Stimulated activated CD8-positive, alpha-beta memory T cell treated with anti-CD3 and anti-CD28 coated beads, Interleukin-7, amount 100 ng/mL, for 4 hours (primary cell): Measurements from ENCODE around the gene WDR7.

Experiments used
- DNase-seq, 2 donors: peaks; one replicate each; pipeline ENCODE4 v3.0.0-alpha.2; 2020; ENCODE audit warnings: low read depth in 2 of 2

Gene WDR7

DNA sequence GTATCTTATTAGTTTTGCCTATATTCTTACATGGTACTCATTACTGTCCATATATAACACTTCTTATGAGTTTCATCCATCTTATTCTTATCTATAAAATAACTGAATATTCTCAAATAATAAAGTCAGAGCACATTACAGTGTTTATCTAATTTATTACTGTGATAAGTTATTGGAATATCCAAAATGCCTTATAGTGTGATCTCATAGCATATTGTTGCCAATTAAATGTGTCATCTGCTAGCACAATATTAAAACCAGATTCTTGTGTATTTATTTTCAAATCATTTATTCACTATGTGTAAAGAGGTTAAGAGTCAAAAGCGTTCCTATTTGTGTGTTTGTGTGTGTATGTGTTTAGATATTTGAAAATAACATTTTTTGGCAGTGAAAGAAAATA lies 151.9 kb downstream of the WDR7 start:
- DNase-seq, result no peak

DNA sequence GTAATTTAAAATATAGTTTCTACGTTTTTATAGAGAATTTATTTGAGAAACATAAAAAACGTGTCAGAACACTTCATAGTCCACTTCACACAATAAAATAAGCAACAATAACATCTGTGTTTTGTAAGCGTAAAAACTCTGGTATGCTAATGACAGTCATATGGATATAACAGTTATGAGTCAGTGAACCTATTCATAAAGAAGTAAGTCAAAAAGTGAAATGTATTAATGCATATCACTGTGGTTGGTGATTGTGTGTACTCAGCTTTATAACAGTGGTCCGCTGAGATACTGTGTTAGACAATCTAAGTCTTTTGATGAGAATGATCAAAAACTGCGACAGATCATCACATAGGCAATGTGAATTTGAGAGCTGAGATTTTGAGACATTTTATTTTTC lies 153.2 kb downstream of the WDR7 start:
- DNase-seq, result no peak

DNA sequence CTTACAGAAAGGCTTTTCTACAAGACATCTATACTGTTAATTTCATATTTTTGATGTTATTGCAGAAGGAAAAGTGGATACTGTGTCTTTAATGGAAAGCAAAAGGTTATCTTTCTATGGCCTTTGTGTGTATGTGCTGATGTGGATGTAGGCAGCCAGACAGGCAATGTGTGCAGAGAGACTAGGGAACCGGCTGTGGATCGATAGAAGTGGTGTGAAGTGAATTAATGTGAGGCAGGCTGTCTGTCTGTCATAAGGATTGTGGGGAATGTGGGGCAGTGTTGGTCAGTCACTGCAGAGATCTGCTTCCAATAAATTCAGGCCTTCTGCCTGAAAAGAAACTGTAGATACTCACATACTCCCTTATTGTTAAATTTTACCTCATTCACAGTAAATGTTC lies 156.7 kb downstream of the WDR7 start:
- DNase-seq, result no peak

DNA sequence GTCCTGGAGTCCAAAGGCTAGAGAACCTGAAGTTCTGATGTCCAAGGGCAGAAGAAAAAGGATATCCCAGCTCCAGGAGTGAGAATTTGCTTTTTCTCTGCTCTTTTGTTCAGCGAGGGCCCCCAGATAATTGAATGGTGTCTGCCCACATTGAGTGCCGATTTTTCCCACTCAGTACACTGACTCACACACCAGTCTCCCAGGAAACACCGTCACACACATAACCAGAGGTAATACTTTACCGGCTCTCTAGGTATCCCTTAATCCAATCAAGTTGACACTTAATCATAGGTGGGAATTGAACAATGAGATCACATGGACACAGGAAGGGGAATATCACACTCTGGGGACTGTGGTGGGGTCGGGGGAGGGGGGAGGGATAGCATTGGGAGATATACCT lies 161.5 kb downstream of the WDR7 start:
- no peak for DNase-seq

DNA sequence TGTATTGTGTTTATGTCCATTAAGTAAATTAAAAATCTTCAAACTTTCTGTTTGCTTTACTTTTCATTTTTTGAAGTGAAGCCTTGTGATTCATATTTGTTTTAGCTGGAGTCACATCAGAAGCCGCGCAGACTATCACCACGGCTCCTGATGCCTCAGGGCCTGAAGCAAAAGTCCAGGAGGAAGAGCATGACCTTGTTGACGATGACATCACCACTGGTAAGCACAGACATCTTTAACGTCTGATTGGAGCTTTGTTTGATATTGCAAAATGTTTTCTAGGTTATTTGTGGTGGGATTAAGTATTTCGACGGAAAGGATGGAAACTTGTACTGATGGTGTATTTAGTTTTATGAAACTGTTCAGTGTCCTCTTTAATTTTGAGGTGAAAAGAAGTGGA lies 164.8 kb downstream of the WDR7 start:
- DNase-seq, result no peak

DNA sequence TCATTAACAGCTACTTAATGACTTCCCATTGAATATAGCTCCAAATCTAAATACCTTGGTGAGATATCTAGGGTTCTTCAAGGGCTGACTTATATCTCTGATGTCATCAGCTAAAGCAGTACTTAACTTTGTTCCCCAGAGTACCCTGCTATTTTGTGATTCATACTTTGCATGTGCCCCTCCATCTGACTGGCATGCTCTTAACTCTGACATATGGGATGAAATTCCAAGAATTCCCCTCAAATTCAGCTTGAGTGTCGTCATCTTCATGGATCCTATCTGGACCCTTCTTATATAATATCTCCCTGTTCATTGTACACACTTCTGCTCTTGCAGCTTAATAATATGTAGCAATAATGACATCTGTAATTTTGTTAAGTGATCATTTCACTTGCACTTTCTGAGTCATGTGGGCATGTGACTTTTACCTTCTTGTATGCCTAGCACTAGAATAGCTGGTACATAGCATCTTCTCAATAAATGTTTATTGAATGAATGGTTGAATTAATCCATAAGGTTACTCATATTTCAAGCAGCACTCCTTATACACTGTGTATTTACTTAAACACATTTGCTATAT lies 172.9 kb downstream of the WDR7 start:
- no peak for DNase-seq

DNA sequence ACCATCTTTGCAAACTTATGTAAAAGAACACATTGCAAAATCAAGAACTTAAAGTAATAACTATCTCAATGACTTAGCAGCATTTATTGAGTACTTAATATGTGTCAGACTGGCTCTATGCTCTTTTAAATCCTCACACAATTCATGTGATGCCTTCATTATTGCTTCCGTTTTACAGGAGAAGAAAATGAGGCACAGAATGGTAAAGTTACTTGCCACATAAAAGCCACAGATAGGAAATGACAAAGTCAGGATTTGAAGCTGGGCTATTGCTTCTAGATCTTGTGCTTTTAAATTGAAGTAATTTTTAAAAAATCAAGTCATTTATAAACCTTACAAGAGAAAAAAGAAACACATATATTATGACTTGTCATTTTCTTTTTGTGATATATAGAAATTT lies 174.2 kb downstream of the WDR7 start:
- DNase-seq, result no peak

DNA sequence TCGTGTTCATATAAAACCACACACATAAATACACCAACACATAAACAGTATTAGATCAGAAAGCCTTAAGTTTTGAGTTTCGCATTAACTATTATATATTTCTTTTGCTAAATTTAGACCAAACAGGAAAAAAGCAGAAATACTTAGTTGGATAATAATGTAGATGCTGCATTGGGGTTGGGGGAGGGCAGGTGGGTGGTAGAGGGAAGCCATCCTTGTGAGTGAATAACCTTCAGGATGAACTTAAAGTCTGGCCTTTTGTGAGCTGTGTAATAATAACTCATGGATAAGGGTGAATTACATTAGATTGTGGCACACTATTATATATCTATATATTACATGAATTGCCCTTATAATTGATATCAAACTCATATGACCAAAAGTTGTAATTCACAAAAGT lies 174.7 kb downstream of the WDR7 start:
- no peak for DNase-seq

DNA sequence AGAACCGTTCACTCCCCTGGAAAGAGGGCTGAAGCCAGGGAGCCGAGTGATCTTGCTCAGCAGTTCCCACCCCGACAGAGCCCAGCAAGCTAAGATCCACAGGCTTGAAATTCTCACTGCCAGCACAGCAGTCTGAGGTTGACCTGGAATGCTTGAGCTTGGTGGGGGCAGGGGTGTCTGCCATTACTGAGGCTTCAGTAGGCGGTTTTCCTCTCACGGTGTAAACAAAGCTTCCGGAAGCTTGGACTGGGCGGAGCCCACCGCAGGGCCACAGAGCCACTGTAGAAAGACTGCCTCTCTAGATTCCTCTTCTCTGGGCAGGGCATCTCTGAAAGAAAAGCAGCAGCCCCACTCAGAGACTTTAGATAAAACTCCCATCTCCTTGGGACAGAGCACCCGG lies 180.8 kb downstream of the WDR7 start:
- DNase-seq, result no peak

DNA sequence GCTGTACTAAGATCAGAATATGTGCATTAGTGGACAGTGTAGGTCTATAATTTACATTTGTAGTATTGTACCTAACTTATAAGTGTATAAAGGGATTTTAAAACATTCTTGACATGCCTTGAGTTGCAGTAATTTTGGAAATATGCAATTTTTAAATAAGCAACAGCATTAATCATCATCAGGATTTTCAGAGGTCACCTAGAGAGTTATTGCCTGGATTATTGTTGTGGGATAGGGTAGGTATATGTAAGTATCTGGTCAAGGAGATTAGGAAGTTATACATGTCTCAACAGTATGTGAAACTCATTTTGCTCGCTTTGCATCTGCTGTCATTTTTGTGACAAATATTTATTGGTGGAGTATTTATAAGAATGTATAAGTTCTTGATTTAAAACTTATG lies 184.2 kb downstream of the WDR7 start:
- DNase-seq, result no peak

DNA sequence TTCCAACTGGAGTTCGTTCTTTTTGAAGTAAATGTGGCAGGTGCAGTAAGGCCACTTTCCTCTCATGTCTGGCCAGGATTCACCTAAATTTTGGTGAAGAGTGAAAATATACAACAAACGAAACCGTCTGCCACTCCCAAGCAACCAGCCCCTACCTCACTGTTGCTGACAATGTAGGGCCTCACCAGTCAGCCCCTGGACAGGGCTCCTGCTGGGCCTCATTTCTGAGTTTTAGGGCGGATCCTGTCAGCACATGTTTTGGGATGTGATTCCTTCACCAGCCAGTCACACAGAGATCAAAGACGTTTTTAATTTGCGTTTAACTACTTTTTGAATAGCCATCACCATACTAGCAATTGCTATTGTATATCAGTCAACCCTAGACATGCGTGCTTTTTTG lies 185.0 kb downstream of the WDR7 start:
- DNase-seq, result no peak

DNA sequence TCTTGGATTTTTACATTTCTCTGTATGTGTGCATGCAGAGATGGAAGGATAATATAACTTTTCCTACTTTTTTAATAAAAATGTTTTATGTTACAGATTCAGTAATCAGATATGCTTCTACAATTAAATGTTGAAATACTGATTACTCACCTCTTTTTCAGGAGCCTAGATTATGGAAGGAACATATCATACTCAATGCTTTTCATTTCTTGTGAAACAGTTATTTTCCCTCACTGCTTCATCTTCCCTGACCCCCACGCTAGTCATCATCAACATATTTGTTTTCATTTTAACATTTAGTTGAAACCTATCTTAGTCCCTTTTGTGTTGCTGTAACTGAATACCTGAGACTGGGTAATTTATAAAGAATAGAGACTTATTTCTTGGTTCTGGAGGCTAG lies 190.7 kb downstream of the WDR7 start:
- DNase-seq, result no peak

DNA sequence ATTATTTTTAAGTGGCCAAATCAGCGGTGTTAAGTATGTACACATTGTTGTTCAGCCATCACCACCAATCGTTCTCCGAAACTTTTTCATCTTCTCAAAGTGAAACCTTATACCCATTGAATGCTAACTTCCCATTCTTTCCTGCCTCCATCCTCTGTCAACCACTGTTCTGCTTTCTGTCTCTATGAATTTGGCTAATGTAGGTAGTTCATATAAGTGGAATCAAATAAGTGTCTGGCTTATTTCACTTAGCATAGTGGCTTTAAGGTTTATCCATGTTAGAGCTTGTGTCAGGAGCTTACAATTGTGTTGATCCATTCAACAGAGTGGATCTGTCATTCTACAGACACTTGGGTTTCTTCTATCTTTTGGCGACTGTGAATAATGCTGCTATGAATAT lies 192.1 kb downstream of the WDR7 start:
- DNase-seq, result no peak

DNA sequence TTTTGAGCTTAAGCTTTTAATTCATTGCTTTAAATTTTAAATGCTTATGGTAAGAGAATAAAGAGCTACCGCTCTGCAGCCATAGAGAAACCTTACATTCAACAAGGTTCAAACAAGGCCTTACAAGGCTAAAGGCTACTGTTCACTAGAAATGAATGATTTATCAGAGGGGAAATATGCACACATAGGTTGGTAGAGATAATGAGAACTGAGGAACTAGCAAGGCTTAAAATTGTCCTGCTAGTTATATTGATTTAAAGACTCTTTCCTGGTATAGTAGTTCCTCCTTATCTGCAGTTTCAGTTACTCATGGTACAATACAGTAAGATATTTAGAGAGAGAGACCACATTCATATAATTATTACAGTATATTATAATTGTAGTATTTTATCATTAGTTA lies 193.4 kb downstream of the WDR7 start:
- DNase-seq, result no peak

DNA sequence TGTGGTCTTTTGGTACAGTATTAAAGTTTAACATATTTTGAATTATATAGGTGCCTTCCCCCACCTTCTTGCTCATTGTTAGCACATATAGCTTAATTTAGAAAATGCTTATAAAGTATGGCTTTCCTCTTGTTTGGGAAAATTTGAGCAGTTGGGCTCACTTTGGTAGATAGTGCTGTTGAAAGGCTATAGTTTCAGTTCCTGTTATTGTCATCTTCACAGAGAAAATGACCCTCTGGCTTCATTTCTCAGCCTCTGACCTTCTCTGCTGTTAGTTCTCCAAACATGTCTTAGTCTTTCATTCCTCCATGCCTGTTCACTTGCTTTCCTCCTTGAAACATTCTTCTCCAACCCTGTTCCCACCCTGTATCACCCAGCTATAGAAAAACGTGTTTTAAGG lies 200.6 kb downstream of the WDR7 start:
- DNase-seq, result no peak

DNA sequence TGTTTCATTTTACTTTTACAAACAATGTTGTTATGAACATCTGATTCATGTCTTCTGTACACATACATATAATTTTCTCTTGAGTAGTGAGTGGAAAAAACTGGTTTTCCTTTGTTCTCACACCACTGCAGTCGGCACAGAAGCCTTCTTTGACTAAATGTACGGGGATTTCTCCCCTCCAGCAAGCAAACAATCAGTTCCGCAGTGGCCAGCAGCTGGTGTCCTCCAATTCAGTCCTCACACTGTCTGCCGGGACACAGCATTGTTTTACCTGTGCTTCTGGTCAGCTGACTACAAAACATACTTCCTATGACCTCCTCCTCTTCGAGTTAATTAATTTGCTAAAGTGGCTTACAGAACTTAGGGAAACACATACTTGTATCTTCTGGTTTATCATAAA lies 202.8 kb downstream of the WDR7 start:
- no peak for DNase-seq

DNA sequence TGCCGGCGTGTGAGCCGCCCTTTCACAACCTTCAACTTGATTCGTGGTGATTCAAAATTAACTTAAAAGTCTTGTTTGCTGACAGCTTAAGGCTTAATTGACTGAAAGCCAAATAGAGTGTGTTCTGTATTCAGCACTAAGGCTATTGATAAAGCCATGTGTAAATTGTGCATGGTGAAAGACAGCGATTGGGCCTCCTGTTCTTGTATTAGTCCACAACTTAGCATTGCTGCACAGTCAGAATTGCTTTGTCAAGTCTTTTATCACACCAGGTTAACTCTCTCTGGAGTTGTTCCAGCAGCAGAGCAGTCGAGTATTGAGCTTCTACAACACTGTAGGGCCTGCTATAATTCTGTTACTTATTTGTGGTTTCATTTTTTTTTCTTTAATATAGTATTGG lies 210.1 kb downstream of the WDR7 start:
- no peak for DNase-seq

DNA sequence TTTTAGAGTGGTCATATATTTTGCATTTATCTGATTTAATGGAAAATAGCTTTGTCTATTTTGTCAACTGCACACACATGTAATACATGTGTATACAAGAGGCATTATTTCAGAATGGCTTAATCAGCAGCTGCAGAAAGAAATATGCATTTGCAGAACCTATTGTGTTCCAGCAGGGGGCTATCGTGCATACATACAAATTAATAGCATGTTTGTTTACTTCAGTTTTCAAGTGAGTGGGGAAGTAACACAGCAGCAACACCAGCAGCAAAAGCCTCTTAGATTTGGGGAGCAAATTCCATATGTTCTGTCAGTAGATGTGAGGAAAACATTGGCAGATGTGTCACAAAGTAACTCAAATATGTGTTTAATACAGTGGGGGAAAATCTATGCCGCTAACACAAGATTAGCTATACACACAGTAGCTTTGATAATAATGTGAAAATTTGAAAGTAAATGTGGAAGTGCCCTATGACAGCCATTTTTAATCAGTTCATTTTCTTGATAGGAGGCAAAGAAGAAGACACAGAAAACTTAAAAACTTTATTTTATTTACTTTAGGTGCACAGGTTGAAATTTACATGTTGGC lies 218.1 kb downstream of the WDR7 start:
- peak in 1 of 2 donors; percentile 1 for DNase-seq

DNA sequence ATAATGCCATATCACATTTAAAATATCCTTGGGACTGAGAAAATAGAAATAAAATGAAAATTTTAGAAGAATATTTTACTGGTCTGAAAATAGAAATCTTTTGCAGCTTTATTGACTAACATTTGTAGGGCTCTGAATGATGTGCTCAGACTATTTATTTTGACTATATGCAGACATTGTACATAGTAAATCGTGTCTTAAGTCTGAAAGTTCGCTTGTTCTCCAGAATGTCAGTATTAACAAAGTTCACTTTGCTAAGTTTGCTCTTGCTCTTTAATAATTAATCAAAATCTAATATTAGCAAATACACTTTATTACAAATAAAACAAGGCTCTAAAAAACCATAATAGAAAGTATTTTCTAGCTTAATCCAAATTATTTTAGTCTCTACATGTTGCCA lies 219.8 kb downstream of the WDR7 start:
- no peak for DNase-seq

DNA sequence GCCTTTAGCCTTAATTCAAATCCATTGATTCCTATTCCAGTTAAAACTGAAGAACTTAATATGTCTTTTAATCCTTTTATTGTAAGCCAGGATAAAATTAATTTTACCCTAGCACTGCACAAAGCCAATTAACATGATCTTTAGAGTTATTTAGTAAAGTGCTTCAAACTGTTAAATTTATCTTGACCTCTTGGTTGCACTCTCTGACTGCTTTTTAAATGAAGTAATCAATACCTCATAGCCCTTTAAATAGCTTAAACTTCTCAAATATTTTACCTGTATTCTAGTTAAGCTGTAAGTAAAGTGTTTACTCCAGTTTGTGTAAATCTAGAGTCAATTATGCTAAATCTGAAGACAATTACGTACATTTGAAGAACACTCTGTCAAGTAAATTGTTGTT lies 221.0 kb downstream of the WDR7 start:
- no peak for DNase-seq

DNA sequence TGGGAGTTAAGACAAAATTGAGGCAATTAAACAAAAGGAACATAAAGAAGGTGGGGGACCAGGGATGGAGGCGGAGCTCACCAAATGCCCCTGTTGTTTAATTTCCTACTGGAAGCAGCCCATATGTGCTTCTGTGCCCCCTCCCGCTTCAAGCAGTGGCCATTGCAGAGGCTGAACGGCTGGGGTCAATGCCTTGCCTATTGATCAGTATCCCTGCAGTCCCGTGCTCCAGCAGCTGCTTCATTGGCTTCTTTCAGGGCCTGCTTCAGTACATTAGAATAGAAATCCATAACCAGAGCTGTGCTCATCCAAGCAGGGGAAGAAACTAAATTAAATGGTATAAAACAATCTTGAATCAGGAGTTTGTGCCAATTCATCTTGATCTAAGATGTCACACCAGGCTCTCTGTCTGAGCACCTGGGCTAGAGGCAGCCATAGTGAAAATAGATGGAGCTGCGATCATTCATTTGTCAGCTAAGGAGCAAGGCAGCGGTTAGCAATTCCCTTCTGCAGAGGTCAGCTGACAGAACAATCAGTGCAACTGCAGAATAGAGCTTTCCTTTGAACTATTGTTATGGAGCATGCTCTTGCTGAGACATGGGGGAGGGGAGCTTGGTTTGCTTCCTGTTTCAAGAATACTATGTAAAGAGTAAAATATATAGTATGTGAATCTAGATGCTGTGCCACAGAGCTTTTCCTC lies 222.4 kb downstream of the WDR7 start:
- no peak for DNase-seq

DNA sequence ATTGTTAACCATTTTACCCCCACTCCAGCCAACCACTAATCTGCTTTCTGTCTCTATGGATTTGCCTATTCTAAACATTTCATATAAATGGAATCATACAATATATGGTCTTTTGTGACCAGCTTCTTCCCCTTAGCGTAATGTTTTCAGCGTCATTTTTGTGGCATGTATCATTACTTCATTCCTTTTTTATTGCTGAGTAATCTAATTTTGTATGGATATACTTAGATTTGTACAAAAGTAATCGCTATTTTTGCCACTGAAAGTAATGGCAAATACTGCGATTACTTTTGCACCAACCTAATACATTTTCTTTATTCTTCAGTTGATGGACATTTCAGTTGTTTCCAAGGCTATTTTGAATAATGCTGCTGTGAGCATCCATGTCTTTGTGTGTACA lies 227.6 kb downstream of the WDR7 start:
- DNase-seq, result no peak

DNA sequence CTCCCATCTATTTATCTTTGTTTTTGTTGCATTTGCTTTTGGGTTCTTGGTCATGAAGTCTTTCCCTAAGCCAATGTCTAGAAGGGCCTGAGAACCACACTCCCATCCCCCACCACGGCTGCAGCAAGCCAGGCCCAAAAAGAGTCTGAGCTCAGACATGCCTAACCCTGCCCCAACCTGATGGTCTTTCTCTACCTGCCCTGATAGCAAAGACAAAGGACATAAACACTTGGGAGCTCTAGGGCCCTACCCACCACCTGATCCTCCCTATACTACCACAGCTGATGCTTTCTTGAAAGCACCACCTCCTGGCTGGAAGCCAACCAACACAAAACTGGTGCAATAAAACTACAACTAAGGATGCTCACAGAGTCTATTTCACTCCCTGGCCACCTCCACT lies 233.4 kb downstream of the WDR7 start:
- DNase-seq, result no peak

DNA sequence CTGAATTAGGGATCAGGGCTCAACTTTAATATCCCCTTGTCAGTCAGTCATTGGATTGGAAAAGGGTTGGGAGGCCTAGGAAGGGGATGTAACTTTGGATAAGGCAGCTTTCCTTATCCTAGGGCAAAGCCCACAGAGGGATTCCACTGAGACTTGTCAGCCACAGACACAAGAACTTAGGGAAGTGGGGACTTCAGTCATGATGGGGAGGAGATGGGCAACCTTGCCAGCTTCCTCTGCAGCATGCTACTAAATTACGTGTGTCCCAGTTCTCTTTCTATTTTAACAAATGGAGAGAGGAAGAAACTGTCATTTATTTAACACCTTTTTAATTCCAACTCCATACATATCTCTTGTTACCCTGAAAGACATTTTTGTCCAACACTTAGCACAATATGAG lies 237.8 kb downstream of the WDR7 start:
- no peak for DNase-seq
